HepG2 (cell line): ENCODE measurements around the gene TTLL12. TPM values are rescaled to one million over a fixed set of nuclear protein-coding genes. Genes with fewer than 3 reads are reported as not detected.

Experiments
- ATAC-seq: fragments of 200-7000 bp; cut with Tn5 transposase; 3 replicates; pipeline ENCODE4 v1.9.1; 2020; ENCODE audit warnings: mild to moderate bottlenecking, moderate library complexity
- BruUV-seq: library from RNA; stranded (reverse); fragments of 400-500 nt; replicated peaks from 2 replicates; lab custom pipeline; 2021; lab: Mats Ljungman, UMichigan
- CTCF ChIA-PET: fragments of 300-600 bp; formaldehyde crosslinking; extraction: SDS; loops from one replicate; lab custom pipeline; 2021; ENCODE audit warnings: low total read pairs, inconsistent platforms, low intra/inter-chr PET ratio; lab: Yijun Ruan, JAX
- POLR2A ChIA-PET: fragments of 350-600 bp; sonication (Branson Sonifier 250); formaldehyde crosslinking; loops from one replicate; lab custom pipeline; 2020; ENCODE audit warnings: antibody characterized with exemption, inconsistent platforms; lab: Yijun Ruan, JAX
- DNase-seq: peaks from one replicate; pipeline ENCODE4 v3.0.0-alpha.2; 2015; ENCODE audit warnings: low spot score
- FAIRE-seq: peaks from 3 replicates; lab custom pipeline; 2011; peaks lifted over from hg19 to GRCh38; lab: Jason Lieb, UNC
- H2AFZ ChIP-seq: one replicate; pipeline ENCODE4 v1.6.1; 2011; ENCODE audit warnings: low read length, inconsistent platforms
- H3K27ac ChIP-seq: fragments of 300-600 bp; 3 replicates; pipeline ENCODE4 v1.8.0; 2011; ENCODE audit warnings: mixed run types, mild to moderate bottlenecking, mixed read lengths, low read length, inconsistent platforms; ENCODE audit not compliant: insufficient read depth; ENCODE audit errors: extremely low read length
- H3K27me3 ChIP-seq, 2 experiments: fragments of 200-600 bp in 1 of 2; 2 replicates in 1 of 2; 3 replicates in 1 of 2; pipeline versions ENCODE4 v1.6.0 to v1.8.0; 2011; ENCODE audit warnings: low read length in 2 of 2, mild to moderate bottlenecking in 2 of 2, moderate library complexity in 2 of 2, inconsistent platforms in 1 of 2; ENCODE audit not compliant: insufficient read depth in 2 of 2, control insufficient read depth in 1 of 2
- H3K36me3 ChIP-seq, 2 experiments: fragments of 200-600 bp in 1 of 2; replicated peaks in 1 of 2; 2 replicates in 1 of 2; 3 replicates in 1 of 2; pipeline versions ENCODE4 v1.5.1 to v1.8.0; 2011; ENCODE audit warnings: low read length in 2 of 2, inconsistent platforms in 1 of 2; ENCODE audit not compliant: insufficient read depth in 2 of 2, control insufficient read depth in 1 of 2
- H3K4me1 ChIP-seq: 2 replicates; pipeline ENCODE4 v1.5.1; 2012; ENCODE audit warnings: low read length, inconsistent platforms; ENCODE audit not compliant: insufficient read depth
- H3K4me2 ChIP-seq: 2 replicates; pipeline ENCODE4 v1.6.0; 2011; ENCODE audit warnings: low read depth, low read length, inconsistent platforms
- H3K4me3 ChIP-seq, 3 experiments: fragments of 200-600 bp in 1 of 3; sonication (generic), shearing (Covaris generic) in 1 of 3; replicated peaks in 1 of 3; 2 replicates each; pipeline ENCODE4 v1.5.1; 2011 to 2016; ENCODE audit warnings: low read length in 3 of 3, inconsistent platforms in 2 of 3, low read depth in 2 of 3, mild to moderate bottlenecking in 2 of 3, control low read depth in 1 of 3, mixed read lengths in 1 of 3; ENCODE audit not compliant: insufficient read depth in 1 of 3
- H3K79me2 ChIP-seq: one replicate; pipeline ENCODE4 v1.6.1; 2011; ENCODE audit warnings: low read length, inconsistent platforms; ENCODE audit not compliant: insufficient read depth
- H3K9ac ChIP-seq: 2 replicates; pipeline ENCODE4 v1.6.0; 2011; ENCODE audit warnings: mild to moderate bottlenecking, low read depth, low read length, inconsistent platforms; ENCODE audit not compliant: insufficient read depth
- H3K9me3 ChIP-seq: 2 replicates; pipeline ENCODE4 v1.5.1; 2012; ENCODE audit warnings: mild to moderate bottlenecking, low read length
- H4K20me1 ChIP-seq: 2 replicates; pipeline ENCODE4 v1.6.0; 2011; ENCODE audit warnings: inconsistent platforms, mild to moderate bottlenecking, low read length, moderate library complexity; ENCODE audit not compliant: insufficient read depth
- AFF4 ChIP-seq: sonication (generic); formaldehyde crosslinking; IDR thresholded peaks from 2 replicates; pipeline ENCODE4 v1.4.0; 2020; ENCODE audit warnings: missing genetic modification reagents
- JUNB ChIP-seq: sonication (generic); formaldehyde crosslinking; IDR thresholded peaks from 2 replicates; pipeline ENCODE4 v1.8.0; 2022; ENCODE audit warnings: missing genetic modification reagents, mild to moderate bottlenecking, borderline replicate concordance
- KDM4B ChIP-seq: sonication (generic); formaldehyde crosslinking; IDR thresholded peaks from 2 replicates; pipeline ENCODE4 v1.4.0; 2020; ENCODE audit warnings: missing genetic modification reagents
- NFE2 ChIP-seq: sonication (generic); formaldehyde crosslinking; IDR thresholded peaks from 2 replicates; pipeline ENCODE4 v1.4.0; 2020; ENCODE audit warnings: missing genetic modification reagents
- PRDM15 ChIP-seq: sonication (generic); formaldehyde crosslinking; IDR thresholded peaks from 2 replicates; pipeline ENCODE4 v1.4.0; 2020; ENCODE audit warnings: missing genetic modification reagents
- RCOR2 ChIP-seq: IDR thresholded peaks from 2 replicates; pipeline ENCODE4 v1.6.1; 2016; ENCODE audit warnings: missing biosample characterization, missing genetic modification reagents
- SP2 ChIP-seq: sonication (generic); formaldehyde crosslinking; IDR thresholded peaks from 2 replicates; pipeline ENCODE4 v1.5.1; 2020; ENCODE audit warnings: mild to moderate bottlenecking, missing genetic modification reagents
- SYNCRIP ChIP-seq: fragments of 200-400 bp; formaldehyde crosslinking; IDR thresholded peaks from 2 replicates; pipeline ENCODE4 v1.6.1; 2018; ENCODE audit warnings: mild to moderate bottlenecking, low read depth, low read length; ENCODE audit not compliant: insufficient read depth
- ZBTB49 ChIP-seq: sonication (generic); formaldehyde crosslinking; IDR thresholded peaks from 2 replicates; pipeline ENCODE4 v1.4.0; 2020; ENCODE audit warnings: missing genetic modification reagents, borderline replicate concordance
- ZNF558 ChIP-seq: sonication (generic); formaldehyde crosslinking; IDR thresholded peaks from 2 replicates; pipeline ENCODE4 v1.9.0; 2022; ENCODE audit warnings: mild to moderate bottlenecking, missing genetic modification reagents, borderline replicate concordance
- ZNF720 ChIP-seq: sonication (generic); formaldehyde crosslinking; IDR thresholded peaks from 2 replicates; pipeline ENCODE4 v1.4.0; 2020; ENCODE audit warnings: missing genetic modification reagents
- ZNF792 ChIP-seq: IDR thresholded peaks from 2 replicates; pipeline ENCODE4 v1.6.1; 2016
- WGBS: methylation state at CpG from one replicate; pipeline ENCODE4 v1.1.6; 2017; ENCODE audit warnings: low lambda C conversion rate; 5-methylcytosine and 5-hydroxymethylcytosine counted together
- in situ Hi-C: cut with HindIII; loops from 2 replicates; pipeline ENCODE4 v1.10.0; 2017; ENCODE audit warnings: low pct_unique_long_range_greater_than_20kb; ENCODE audit not compliant: extremely low pct_ligation_motif_present
- intact Hi-C: fragments of 100-400 bp; cut with micrococcal nuclease; formaldehyde crosslinking; loops from one replicate; pipeline ENCODE4 v1.10.0; 2022; ENCODE audit not compliant: unreplicated experiment
- polyA plus RNA-seq, 8 experiments: library from polyadenylated mRNA; depleted of rRNA in 3 of 8; stranded (reverse) in 7 of 8; unstranded in 1 of 8; fragments of >200 nt; fragmentation: Illumina TruSeq in 4 of 8; extraction: Trizol in 4 of 8; gene quantifications; 2 replicates each; pipeline versions ENCODE4 v1.2.1 to v1.2.3, GENCODE V29; 2011 to 2016; ENCODE audit warnings: low read depth in 4 of 8, missing spikeins in 1 of 8, mixed read lengths in 1 of 8; ENCODE audit not compliant: insufficient read depth in 1 of 8
- total RNA-seq, 5 experiments: library from RNA; depleted of rRNA; stranded (reverse); fragments of >200 nt; fragmentation: Illumina TruSeq; extraction: Trizol; gene quantifications; 2 replicates each; pipeline ENCODE4 v1.2.3, GENCODE V29; 2016; ENCODE audit warnings: low read depth in 1 of 5

TTLL12 gene
- total and polyA plus RNA-seq, 2 of the 13 experiments (the other 11 are each of a cell fraction or from before 2014, with no cell fraction given), result 11.9 to 38.1 TPM

- Histone ChIP-seq H3K4me1 (peaks cover 24% of the 10 kb centered on the region), H3K9me3 (no peaks in the 10 kb centered on the region), H4K20me1 (no peaks in the 10 kb centered on the region), H2AFZ (no peak overlapping the region), H3K27ac (no peak overlapping the region), H3K27me3 (no peaks in the 10 kb centered on the region), H3K4me3 (no peak overlapping the region), H3K4me2 (no peak overlapping the region), H3K79me2 (peaks cover 14% of the 10 kb centered on the region), H3K9ac (no peak overlapping the region), H3K36me3 (peaks cover 9 to 25% of the 10 kb centered on the region in 2 experiments; a peak in 4 of 5 replicates)
- no TSS peak for BruUV-seq
- in situ Hi-C loops, result no loop called here
- TF ChIP-seq AFF4 (CRISPR knock-in tag) (no peak), RCOR2 (CRISPR knock-in tag) (no peak), ZBTB49 (CRISPR knock-in tag) (no peak), ZNF792 (CRISPR knock-in tag) (no peak), KDM4B (no peak), SYNCRIP (no peak), SP2 (no peak), ZNF720 (CRISPR knock-in tag) (no peak), NFE2 (CRISPR knock-in tag) (no peak), JUNB (CRISPR knock-in tag) (no peak), ZNF558 (no peak), PRDM15 (no peak)
- 94% methylated on average over 9 of the region's 10 CpGs for WGBS
- DNase-seq (no peak), FAIRE-seq (no peak), ATAC-seq (no peak)
- POLR2A ChIA-PET, result no interaction called here
- CTCF ChIA-PET, result no interaction called here
- intact Hi-C loops, result no loop called here
Observed at GRCh38 chr22:43182118-43182517, 4.8 kb downstream of the TTLL12 start.
